Stimulated activated CD8-positive, alpha-beta memory T cell treated with anti-CD3 and anti-CD28 coated beads, Interleukin-15, amount 100 ng/mL, for 4 hours (primary cell): ENCODE measurements around the gene TPD52L1.

Experiments used
- DNase-seq, 2 donors: peaks; one replicate each; pipeline ENCODE4 v3.0.0-alpha.2; 2020; ENCODE audit warnings: low read depth in 2 of 2

Gene TPD52L1

DNA sequence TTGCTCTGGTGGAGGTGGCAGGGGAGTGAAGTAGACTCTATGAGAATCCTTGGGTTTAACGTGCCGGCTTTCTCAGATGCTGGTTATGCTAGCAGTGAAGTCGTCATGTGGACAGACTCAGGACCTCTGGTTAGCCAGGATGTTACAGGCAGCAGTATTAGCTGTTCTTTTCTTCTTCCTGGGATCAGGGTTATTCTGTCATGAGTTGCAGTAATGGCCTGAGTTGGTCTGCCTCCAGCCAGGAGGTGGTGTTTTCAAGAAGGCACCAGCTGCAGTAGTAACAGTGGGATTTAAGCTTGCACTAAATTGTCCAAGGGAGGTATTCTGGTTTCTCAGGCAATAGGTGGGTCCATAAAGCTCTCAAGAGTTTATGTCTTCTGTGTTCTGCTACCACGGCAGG is 91.5 kb downstream of the TPD52L1 start:
- DNase-seq = no peak

DNA sequence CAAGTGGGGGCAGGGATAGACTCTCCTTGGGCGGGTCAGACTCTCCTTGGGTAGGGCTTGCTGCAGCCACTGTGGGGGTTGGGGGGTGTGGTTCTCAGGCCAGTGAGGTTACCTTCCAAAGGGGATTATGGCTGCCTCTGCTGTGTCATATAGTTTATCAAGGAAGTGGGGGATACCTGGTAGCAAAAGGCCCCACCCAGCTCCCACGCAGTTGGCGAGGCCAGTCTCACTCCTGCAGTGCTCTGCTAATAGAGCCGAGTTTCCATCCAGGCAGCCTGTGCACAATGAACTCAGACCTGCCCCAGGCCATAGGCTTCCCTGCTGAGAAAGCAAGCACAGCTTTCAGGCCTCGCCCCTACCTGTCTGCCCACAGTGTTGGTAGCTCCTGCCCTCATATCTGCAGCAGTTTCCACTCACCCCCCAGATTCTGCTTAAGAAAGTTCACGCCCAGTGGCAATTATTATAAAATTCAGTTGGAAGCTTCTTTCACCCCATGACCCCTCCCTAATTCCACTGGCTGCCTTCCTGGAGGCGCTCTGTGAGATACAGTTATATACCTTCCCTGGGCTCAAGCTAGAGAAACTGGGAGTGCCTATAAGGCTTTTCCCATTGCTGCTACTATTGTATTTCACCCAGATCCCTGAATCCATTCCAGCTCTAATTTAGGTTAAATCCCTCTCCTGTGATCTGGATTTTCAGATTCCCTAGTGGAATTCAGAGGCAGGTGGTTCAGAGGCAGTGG is 92.1 kb downstream of the TPD52L1 start:
- no peak for DNase-seq

DNA sequence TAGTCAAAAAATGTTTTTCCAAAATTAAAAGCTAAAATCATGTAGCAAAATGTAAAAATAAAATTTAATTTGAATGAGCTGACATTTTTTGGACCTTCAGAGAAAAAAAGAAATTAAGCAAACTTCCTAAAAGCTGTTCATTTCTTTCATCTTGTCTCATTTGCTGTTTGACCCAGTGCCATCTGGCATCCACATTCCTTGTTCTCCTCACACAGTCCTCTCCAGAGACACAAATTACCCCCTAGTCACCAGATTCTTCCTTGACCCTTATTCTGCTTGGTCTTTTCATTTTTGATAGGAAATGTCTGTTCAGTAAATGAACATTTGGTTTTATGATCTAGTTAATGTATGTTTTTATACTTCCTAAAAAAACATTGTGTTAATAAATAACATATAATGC is 93.0 kb downstream of the TPD52L1 start:
- no peak for DNase-seq

DNA sequence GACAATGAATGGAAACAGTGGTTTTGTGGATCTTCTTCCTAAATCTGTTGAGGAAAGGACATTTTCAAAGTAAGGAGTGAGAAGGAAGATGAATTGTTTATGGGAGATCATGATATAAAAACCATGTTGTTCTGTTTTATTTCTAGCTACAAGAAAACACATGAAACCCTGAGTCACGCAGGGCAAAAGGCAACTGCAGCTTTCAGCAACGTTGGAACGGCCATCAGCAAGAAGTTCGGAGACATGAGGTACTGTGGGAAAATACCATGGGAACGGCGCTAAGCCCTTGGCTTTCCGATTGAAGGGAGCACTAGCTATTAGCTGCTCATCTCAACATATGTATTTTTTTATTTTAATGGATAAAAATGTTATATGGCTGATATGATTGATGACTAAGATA is 94.6 kb downstream of the TPD52L1 start:
- no peak for DNase-seq

DNA sequence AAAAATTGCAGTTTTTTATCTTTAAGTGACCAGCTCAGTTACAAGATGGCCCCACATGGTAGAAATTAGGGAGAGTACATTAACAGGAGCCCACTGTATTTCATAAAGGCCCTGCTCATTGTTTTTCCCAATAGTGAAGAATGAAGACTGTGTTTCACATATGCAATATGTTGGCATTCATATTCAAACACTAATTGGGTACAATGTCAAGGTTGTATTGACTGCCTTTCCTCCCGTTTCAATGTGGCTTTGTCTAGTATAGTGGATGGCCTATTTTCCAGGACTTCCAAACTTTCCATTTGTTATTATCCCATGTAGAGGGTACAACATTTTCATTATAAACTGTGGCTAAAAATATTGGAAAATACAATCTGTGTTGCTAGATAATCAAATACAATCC is 96.9 kb downstream of the TPD52L1 start:
- DNase-seq = no peak

DNA sequence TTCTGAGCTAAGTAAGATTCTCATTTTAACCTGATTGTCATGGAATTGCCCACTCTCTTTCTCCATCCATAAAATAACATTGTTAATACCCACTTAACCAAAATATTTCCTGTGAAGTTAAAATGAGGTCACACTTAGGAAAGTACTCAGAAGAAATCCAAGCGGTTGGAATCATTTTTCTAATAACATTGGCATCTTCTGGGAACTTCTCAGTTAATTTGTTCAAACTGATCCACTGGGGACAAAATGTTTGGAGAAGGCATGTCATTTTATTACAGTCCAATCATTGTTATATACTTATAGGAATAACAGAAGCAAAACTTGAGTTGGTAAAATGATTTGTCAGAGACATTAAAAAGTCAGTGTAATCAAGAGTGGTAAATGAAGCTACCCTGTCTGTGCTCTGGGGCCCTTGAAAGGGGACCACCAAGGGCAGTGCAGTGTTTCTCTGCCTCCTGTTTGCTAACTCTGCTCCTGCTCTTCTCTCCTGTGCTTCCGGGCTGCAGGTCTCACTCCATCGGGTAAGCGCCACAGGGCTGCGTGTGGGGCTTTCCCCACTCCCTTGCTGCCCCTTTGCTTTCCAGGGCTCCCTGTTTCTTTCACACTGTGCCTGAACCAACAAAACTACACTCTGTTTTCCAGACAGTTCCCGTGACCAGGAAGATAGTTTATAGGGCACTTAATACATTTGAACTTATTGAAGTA is 98.1 kb downstream of the TPD52L1 start:
- DNase-seq = no peak

DNA sequence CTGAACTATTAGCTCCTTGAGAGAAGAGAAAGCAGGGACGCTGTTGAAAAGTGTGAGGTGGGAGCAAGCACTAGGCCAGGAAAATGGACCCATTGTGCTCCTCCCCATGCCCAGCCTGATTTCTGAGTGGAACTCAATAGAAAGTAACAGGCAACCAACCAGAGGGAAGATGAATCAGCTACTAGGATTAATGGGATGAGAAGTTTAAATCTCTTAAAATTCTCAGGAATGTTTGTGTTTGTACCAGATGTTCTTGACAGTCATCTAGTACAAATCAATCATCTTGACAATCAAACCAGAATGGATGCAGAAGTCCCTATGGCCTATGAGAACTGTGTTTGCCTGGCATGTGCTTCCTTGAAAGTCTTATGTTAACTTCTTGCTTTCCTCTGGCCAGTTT is 99.3 kb downstream of the TPD52L1 start:
- DNase-seq = no peak

DNA sequence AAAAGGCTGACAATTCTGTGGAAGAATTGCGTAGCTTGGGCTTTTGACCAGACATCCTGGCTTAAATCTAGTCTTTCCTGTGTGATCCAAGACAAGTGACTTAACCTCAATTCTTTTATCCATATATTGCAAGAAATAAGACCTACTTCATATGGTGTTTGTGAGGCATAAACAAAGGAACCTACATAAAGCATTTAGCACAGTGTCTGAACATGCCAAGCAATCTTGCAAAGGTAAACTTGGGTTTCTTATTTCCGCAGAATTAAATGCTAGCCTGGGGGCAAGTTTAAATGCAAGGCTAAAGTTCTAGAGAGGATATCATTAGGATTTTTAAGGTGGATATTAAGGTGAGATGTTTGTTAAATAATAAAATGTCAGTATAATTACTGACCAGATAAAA is 100.3 kb downstream of the TPD52L1 start:
- DNase-seq = no peak

DNA sequence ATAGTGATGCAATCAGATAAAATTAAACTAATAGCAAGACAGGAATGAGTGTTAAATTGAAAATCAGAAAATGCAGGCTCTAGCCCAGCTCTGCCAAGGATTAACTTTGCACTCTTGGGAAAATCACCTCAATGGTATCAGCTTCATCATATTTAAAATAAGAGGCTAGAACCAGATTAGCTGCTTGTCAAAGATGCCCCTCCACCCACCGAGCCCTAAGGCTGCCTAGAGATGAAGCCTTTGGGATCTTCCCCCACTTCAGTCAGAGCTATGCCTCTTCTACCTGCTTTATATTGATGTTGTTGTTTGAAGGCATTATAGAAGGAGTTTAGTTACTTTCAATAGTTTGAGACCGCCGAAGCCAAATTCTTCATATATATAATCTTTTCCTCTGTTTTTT is 100.7 kb downstream of the TPD52L1 start:
- DNase-seq = no peak

DNA sequence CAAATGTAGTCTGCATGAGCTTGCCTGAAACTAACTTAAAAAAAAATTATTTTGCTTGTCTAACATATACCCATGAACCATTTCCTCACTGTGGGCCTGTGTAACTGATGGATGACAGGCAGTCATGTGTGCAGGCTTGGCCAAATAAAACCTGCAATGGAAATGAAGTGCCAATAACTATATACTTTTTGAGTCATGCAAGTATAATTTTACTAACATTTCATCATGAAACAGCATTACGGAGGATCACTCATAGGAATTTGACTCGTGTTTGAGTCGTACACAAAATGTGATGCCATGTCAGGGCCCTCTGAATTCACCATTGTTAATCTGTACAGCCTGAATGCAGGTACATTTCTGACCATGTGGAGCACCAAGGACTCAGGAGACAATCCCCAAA is 101.6 kb downstream of the TPD52L1 start:
- no peak for DNase-seq

DNA sequence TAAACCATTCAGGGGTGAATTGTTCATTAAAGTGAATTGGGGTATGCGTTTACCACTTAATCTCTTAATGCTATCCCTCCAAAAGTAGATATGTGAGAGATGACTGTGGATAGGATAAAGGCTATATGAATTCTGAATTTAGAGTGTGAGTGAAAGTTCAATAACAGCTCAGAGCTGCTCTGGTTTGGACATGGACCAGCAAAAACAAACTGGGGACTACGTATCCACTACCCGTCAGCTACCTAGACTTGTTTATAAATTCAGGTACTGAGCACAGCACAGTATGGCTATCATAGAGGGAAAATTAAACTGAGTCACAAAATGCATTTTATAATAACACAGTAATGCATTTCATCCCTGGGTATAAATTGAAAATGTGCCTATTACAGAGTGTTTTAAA is 103.8 kb downstream of the TPD52L1 start:
- no peak for DNase-seq

DNA sequence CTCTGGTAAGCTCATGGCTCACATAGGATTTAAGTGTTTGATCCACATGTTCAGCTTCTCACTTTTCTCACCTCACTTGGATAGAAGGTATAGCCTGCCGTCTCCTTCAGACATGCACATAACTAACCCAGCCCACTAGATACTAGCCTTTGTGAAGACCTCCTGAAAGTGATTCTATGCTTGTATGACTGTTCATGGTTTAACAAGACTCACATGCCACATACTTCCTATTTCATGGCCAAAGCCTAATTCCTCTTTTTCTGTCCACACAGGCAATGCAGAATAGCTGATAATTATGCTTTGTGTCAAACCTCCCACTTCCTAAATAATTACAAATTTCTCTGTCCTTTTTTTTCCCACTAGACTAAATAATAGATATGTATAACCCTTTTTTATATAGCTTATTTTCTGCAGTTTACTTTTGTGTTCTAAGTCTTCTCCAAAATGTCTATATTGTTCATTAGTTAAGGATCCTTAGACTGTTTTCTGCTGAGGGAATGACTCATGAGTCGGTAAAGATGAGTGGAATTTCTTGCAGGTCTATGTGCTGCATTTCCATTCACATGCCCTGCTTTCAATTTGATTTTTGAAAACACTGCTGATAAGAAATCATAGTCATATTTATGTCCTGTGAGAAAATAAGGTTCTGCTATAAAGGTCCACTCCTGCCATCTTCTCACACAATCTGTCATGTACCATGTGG is 105.2 kb downstream of the TPD52L1 start:
- DNase-seq = no peak

DNA sequence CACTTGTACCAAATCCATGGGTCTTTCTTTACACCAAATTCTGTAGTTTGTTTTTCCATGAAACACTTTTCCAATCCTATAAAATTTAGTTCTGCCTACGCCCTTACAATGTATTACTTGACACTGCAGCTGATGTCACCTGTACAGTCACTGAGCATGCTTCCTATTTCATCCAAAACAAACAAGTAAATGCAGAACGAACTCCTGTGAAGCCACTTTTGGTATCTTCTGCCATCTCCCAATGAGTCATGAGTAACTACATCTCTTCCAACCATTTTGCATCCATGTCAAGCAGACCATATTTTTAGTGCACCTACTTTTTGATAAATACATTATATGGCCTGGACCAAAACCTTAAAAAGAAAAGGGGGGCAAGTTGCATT is 105.8 kb downstream of the TPD52L1 start:
- no peak for DNase-seq

DNA sequence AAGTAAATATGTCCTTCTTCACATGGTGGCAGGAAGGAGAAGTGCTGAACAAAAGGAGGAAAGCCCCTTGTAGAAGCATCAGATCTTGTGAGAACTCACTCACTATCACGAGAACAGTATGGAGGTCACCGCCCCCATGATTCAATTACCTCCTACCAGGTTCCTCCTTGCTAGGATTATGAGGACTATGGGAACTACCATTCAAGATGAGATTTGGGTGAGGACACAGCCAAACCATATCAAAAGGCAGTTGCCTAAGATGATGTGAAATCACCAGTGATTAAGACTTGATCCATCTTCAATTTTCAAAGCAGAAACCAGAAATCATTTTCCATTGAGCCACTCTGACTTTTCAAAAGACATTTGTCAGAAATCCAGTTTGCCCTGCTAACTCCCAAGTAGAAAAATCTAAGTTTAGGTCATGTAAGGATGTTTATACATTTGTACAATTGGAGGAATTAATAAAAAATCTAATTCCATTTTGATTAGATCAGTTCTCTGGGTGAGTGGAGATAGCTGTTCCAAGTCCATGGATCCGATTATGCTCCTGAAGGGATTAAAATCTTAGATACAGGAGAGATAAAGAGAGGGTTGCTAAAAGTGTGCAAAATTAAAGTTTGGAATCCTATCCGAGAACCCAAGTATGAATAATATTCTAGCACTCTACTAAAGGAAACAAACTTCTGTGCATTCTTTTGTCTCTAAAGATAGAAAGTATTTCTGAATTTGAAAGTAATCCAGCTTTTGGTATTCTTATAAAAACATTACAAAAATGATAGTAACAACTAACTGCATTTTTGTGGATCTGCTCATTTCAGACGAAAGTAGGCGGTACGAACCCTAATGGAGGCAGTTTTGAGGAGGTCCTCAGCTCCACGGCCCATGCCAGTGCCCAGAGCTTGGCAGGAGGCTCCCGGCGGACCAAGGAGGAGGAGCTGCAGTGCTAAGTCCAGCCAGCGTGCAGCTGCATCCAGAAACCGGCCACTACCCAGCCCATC is 108.7 kb downstream of the TPD52L1 start:
- DNase-seq = no peak

DNA sequence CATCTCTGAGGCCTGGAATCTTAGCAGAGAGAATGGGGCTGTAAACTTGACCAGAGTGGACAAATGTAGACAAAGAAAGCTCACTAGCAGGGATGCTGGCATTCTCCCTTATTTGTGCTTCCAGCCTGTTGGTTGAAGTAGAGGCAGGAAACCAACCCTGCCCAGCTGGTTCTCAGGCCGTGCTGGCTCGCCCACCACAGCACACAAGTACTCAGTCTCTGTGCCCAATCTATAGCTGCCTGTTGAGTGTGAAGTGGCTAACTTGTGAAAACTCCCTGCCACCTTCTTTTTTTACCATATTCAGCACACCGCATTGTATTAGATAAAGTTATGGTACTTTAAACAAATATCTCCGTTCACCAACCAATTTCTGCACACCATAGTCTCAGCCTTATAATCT is 110.9 kb downstream of the TPD52L1 start:
- DNase-seq = no peak

DNA sequence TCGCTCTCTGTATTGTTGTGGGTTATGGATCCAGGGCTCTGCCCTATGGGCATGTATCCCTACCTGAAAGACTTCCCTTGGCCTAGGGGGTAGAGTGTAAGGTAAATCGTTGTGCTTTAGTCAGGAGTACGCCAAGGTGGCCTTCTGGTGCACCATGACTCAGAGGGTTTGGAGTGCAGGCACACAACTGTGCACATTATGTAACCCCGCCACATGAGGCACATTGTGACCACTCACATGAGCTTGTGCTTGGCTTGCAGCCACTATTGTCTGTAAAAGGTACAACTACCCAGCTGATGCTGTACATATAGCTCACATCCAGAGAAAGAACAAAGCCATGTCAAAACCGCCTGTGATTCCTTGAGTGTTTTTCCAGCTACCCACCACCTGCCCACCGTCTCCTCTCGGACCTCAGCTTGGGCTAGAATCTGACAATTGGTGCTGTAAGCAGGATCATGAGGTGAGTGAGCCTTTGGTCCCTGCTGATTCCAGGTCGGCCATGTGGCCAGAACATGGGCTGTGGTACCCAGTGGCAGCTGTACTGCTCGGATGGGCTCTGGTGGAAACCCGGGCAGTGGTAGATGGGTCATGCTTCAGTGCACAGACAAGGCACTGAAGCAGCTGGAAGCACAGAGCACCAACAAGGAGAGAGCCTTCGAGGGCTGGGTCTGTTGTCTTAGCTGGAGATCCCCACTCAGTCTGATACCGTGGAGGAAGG is 114.4 kb downstream of the TPD52L1 start:
- DNase-seq = no peak

DNA sequence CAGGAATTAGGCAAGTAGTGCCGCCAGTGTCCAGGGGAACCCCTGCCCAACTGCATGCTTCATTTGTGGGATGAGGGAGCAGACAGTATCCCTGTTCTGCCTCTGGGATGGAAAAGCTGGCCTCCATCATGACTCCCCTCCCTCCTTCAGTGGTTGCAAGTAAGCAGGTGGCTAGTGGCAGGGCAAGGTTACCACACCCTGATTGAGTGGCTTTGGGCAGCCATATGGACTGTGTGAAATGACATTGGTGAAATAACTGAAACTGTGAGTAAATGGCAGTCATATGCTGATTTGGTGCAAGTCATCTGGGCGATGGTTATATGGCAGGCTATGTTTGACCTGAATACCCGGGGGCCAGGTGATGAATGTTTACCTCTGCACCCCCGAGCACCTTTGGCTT is 115.2 kb downstream of the TPD52L1 start:
- no peak for DNase-seq

DNA sequence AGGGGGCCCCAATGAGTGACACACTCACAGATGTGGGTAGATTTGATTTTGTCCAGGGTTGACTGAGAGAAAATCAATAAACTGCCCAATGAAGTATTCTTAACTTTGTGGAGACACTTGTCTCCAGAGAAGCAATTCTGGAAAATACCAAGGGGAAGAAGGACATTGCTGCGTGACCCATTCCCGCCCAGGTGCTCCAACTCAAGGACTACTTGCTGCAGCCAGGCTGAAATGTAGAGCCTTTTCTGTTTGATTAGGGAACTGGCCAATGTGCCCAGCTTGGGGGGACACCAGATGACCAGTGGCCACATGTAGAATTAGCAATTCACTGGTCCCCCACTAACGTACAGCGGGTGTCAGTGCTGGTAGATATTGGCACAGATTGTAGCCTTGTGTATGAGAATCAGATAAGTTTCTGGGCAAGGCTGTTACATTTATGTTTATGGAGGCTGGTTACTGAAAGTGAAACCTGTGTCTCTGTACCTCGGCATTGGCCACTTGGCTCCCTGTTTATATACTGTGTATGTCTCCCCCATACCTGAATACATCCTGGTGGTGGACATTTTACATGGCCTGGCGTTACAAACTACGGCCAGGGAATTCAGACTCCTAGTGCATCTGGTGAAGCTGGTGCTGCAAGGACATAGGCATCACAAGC is 115.9 kb downstream of the TPD52L1 start:
- DNase-seq = no peak

DNA sequence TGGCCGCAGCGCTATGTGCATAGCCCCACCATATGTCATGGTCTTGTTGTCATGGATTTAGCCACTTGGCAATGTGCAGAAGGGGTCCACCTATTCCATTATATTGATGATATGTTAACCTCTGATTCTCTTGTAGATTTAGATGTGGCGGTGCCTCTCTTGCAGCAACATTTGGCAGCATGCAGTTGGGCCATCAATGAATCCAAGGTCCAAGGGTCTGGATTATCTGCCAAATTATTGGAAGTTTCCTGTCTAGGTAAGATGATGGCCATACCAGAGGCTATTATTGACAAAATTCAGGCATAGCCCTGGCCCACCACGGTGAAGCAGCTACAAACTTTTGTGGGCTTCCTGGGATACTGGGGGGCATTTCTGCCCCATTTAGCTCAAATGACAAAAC is 116.8 kb downstream of the TPD52L1 start:
- no peak for DNase-seq

DNA sequence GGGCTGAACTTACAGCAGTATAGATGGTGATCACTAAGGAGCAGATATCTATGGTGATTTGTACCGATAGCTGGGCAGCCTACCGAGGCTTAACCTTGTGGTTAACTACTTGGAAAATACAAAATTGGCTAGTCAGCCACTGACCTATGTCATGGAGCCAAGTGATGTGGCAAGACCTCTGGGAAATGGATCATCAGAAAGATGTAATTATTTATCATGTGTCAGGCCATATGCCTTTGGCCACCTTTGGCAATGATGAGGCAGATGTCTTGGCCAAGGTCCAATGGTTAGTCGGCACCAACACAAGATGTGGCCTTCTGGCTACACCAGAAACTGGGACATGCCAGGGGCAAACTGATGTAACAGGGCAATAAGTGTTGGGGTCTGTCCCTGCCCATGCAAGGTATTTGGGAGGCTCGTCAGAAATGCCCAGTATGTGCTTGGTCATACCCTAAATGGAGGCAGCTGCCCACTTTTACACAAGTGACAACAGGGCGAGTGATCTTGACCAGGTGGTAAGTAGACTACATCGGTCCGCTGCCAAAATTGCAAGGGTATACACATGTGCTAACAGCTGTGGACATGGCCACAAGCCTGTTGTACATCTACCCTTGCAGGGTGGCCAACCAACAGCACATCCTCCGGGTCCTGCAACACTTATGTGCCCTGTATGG is 118.0 kb downstream of the TPD52L1 start:
- DNase-seq = no peak
